Measurements from ENCODE around the gene MAPRE3. TPM values are rescaled to one million over a fixed set of nuclear protein-coding genes. Genes with fewer than 3 reads are reported as not detected.

Gene MAPRE3
- total and polyA plus RNA-seq, 2 donors (not counting 3 experiments of a cell fraction or from before 2014, with no cell fraction given): 4.4 to 6.1 TPM

DNA sequence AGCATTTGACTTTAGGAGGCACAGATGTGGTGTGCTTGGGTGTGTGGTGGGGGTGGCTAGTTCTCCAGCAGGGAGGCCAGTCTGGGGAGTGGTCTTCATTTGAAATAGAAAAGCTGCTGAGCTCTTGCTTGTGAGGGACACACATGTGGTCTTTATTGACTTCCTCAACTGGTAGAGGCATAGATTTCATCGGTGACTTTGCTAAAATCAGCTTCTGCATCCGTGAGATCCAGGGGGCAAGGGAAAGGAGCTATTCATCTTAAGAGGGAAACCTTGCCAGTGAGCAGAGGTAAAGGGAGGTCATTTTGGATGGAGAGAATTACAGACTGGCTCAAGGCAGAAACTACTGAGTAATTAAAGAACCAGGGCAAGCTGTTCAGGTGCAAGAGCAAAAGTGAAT lies 4.7 kb downstream of the MAPRE3 start:
- H3K27ac ChIP-seq (ENCODE audit: insufficient read depth, low read depth, low read length): no peak overlapping the region
- no peaks in the 10 kb centered on the region for H4K20me1 ChIP-seq (replicated peaks; ENCODE audit: control insufficient read depth, extremely low read depth, insufficient read depth, low read length)
- TF ChIP-seq POLR2AphosphoS5 (IDR thresholded peaks at IDR 0.05; ENCODE audit: insufficient read depth, low read depth, low read length) (no peak), JUN (IDR thresholded peaks at IDR 0.05; ENCODE audit: borderline replicate concordance, insufficient read depth, insufficient read length, low read depth) (no peak), EZH2 (IDR thresholded peaks at IDR 0.05; ENCODE audit: borderline replicate concordance, low read depth, low read length, severe bottlenecking) (no peak), FOS (IDR thresholded peaks at IDR 0.05; ENCODE audit: borderline replicate concordance, insufficient read depth, low read length) (no peak), GATA2 (IDR thresholded peaks at IDR 0.05; ENCODE audit: insufficient read depth, insufficient read length, low read depth, low read length) (no peak), MYC (IDR thresholded peaks at IDR 0.05; ENCODE audit: low read depth, low read length) (no peak), POLR2A (IDR thresholded peaks at IDR 0.05; ENCODE audit: low read depth, low read length) (no peak)
- TF ChIP-seq, protein P1, sequence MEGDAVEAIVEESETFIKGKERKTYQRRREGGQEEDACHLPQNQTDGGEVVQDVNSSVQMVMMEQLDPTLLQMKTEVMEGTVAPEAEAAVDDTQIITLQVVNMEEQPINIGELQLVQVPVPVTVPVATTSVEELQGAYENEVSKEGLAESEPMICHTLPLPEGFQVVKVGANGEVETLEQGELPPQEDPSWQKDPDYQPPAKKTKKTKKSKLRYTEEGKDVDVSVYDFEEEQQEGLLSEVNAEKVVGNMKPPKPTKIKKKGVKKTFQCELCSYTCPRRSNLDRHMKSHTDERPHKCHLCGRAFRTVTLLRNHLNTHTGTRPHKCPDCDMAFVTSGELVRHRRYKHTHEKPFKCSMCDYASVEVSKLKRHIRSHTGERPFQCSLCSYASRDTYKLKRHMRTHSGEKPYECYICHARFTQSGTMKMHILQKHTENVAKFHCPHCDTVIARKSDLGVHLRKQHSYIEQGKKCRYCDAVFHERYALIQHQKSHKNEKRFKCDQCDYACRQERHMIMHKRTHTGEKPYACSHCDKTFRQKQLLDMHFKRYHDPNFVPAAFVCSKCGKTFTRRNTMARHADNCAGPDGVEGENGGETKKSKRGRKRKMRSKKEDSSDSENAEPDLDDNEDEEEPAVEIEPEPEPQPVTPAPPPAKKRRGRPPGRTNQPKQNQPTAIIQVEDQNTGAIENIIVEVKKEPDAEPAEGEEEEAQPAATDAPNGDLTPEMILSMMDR (IDR thresholded peaks at IDR 0.05; ENCODE audit: extremely low read depth in 1 of 2, insufficient read depth in 1 of 2, low read depth in 1 of 2, low read length in 2 of 2): no peak
- TF ChIP-seq, protein P2, sequence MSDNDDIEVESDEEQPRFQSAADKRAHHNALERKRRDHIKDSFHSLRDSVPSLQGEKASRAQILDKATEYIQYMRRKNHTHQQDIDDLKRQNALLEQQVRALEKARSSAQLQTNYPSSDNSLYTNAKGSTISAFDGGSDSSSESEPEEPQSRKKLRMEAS (IDR thresholded peaks at IDR 0.05; ENCODE audit: insufficient read depth, insufficient read length): no peak
- no TSS peak for BruUV-seq (replicated peaks)
- H3K4me3 ChIP-seq (replicated peaks in 1 of 3; ENCODE audit: insufficient read depth in 1 of 3, low read depth in 1 of 3, low read length in 3 of 3): no peak overlapping the region
- no peak for DNase-seq (ENCODE audit: low read depth, low spot score)
- peaks cover 2% of the 10 kb centered on the region for H3K4me1 ChIP-seq (ENCODE audit: control insufficient read depth, extremely low read depth, insufficient read depth, low read length)
- ChIA-PET CTCF (interaction anchor here (0.9 to 1.5 kb wide), 5 partner anchors 15 to 43 kb away, joined by 3 to 4 read pairs (median 3); no protein-coding TSS in a partner anchor), POLR2A (no interaction called here)
- no peak for FAIRE-seq
- H3K9me1 ChIP-seq (replicated peaks; ENCODE audit: control insufficient read depth, extremely low read depth, insufficient read depth, low read length): no peaks in the 10 kb centered on the region
- H2AFZ ChIP-seq (ENCODE audit: low read depth, low read length): no peak overlapping the region
- H3K9me3 ChIP-seq (replicated peaks; ENCODE audit: control insufficient read depth, insufficient read depth, low read length): no peaks in the 10 kb centered on the region
- intact Hi-C loops (cut with micrococcal nuclease): no loop called here
- H3K79me2 ChIP-seq (ENCODE audit: control insufficient read depth, insufficient read depth, low read length): no peaks in the 10 kb centered on the region
- no peak overlapping the region for H3K4me2 ChIP-seq (ENCODE audit: insufficient read depth, low read length)
- no peak overlapping the region for H3K9ac ChIP-seq (replicated peaks; ENCODE audit: extremely low read depth, insufficient read depth, low read length)
- H3K27me3 ChIP-seq (ENCODE audit: control insufficient read depth in 2 of 2, insufficient read depth in 2 of 2, low read length in 2 of 2): peaks cover 6% of the 10 kb centered on the region in 2 experiments
- H3K36me3 ChIP-seq (ENCODE audit: control insufficient read depth in 2 of 2, extremely low read depth in 1 of 2, insufficient read depth in 2 of 2, low read length in 2 of 2): no peaks in the 10 kb centered on the region
- dilution Hi-C loops (cut with MboI; ENCODE audit: extremely low pct_ligation_motif_present, low sequenced_read_pairs): no loop called here

Measured in endothelial cell of umbilical vein (primary cell).